GM23338 (cell line): Measurements from ENCODE around the gene TMEM63C. TPM values are rescaled to one million over a fixed set of nuclear protein-coding genes. Genes with fewer than 3 reads are reported as not detected.

Source experiments
- ATAC-seq: fragments of 200-7000 bp; cut with Tn5 transposase; 3 replicates; pipeline ENCODE4 v1.9.1; 2020
- DNase-seq: peaks from one replicate; pipeline ENCODE4 v3.0.0-alpha.2; 2015; ENCODE audit warnings: low spot score
- H2AFZ ChIP-seq: fragments of 200-600 bp; sonication (generic); 2 replicates; pipeline ENCODE4 v1.8.0; 2016; ENCODE audit warnings: antibody characterized with exemption, mild to moderate bottlenecking, moderate library complexity
- H3F3A ChIP-seq: fragments of 200-600 bp; sonication (generic); replicated peaks from 2 replicates; pipeline ENCODE4 v1.8.0; 2017; ENCODE audit warnings: antibody characterized with exemption, mixed run types, low read depth
- H3K27ac ChIP-seq: fragments of 200-600 bp; sonication (generic); 2 replicates; pipeline ENCODE4 v1.6.1; 2016; ENCODE audit warnings: low read depth
- H3K27me3 ChIP-seq: fragments of 200-600 bp; sonication (generic); 2 replicates; pipeline ENCODE4 v1.8.0; 2016; ENCODE audit warnings: mild to moderate bottlenecking, mixed run types, moderate library complexity; ENCODE audit not compliant: insufficient read depth
- H3K36me3 ChIP-seq: fragments of 200-600 bp; sonication (generic); 2 replicates; pipeline ENCODE4 v1.8.0; 2016; ENCODE audit warnings: mild to moderate bottlenecking; ENCODE audit not compliant: insufficient read depth
- H3K4me1 ChIP-seq: fragments of 200-600 bp; sonication (generic); 2 replicates; pipeline ENCODE4 v1.8.0; 2016; ENCODE audit warnings: mild to moderate bottlenecking, moderate library complexity; ENCODE audit not compliant: insufficient read depth
- H3K4me2 ChIP-seq: fragments of 200-600 bp; sonication (generic); 2 replicates; pipeline ENCODE4 v1.7.1; 2017; ENCODE audit warnings: mixed run types
- H3K4me3 ChIP-seq: fragments of 200-600 bp; sonication (generic); 2 replicates; pipeline ENCODE4 v1.6.1; 2016; ENCODE audit warnings: mixed run types
- H3K79me2 ChIP-seq: fragments of 200-600 bp; sonication (generic); replicated peaks from 2 replicates; pipeline ENCODE4 v1.8.0; 2017; ENCODE audit warnings: mild to moderate bottlenecking; ENCODE audit not compliant: insufficient read depth
- H3K9me2 ChIP-seq: fragments of 200-600 bp; sonication (generic); 2 replicates; pipeline ENCODE4 v1.8.0; 2017; ENCODE audit not compliant: insufficient read depth
- H4K20me1 ChIP-seq: fragments of 200-600 bp; sonication (generic); replicated peaks from 2 replicates; pipeline ENCODE4 v1.8.0; 2017; ENCODE audit warnings: mild to moderate bottlenecking; ENCODE audit not compliant: insufficient read depth
- H3K27ac Mint-ChIP-seq: 2 replicates; pipeline ENCODE4 v1.8.0; 2020; ENCODE audit warnings: inconsistent platforms, mild to moderate bottlenecking, moderate library complexity, mixed read lengths
- H3K27me3 Mint-ChIP-seq: 3 replicates; pipeline ENCODE4 v1.8.0; 2022; ENCODE audit warnings: low read depth, mild to moderate bottlenecking, moderate library complexity, mixed read lengths, inconsistent platforms; ENCODE audit not compliant: insufficient read depth, poor library complexity
- H3K36me3 Mint-ChIP-seq: 3 replicates; pipeline ENCODE4 v1.8.0; 2021; ENCODE audit warnings: low read depth, mild to moderate bottlenecking, inconsistent platforms, moderate library complexity, mixed read lengths
- H3K4me1 Mint-ChIP-seq: 3 replicates; pipeline ENCODE4 v1.8.0; 2020; ENCODE audit warnings: mild to moderate bottlenecking, inconsistent platforms, mixed read lengths
- H3K4me3 Mint-ChIP-seq: 3 replicates; pipeline ENCODE4 v1.8.0; 2021; ENCODE audit warnings: moderate library complexity, mild to moderate bottlenecking, inconsistent platforms, mixed read lengths
- H3K9me3 Mint-ChIP-seq: 3 replicates; pipeline ENCODE4 v1.8.0; 2020; ENCODE audit warnings: moderate library complexity, mild to moderate bottlenecking, inconsistent platforms, mixed read lengths
- CREB1 ChIP-seq: fragments of 250-450 bp; sonication (Bioruptor Pico); IDR thresholded peaks from 2 replicates; pipeline ENCODE4 v1.5.0; 2020; ENCODE audit warnings: low read depth, mild to moderate bottlenecking, moderate library complexity
- EZH2 ChIP-seq: fragments of 200-600 bp; sonication (generic); IDR thresholded peaks from one replicate; pipeline ENCODE4 v1.8.0; 2017; ENCODE audit warnings: antibody characterized with exemption, mild to moderate bottlenecking, low read depth; ENCODE audit not compliant: unreplicated experiment
- EZH2phosphoT487 ChIP-seq: fragments of 200-600 bp; sonication (generic); IDR thresholded peaks from one replicate; pipeline ENCODE4 v1.8.1; 2018; ENCODE audit warnings: antibody characterized with exemption; ENCODE audit not compliant: unreplicated experiment
- JUNB ChIP-seq: IDR thresholded peaks from one replicate; pipeline ENCODE4 v1.6.1; 2016; ENCODE audit warnings: antibody characterized with exemption; ENCODE audit not compliant: unreplicated experiment
- NANOG ChIP-seq: IDR thresholded peaks from 2 replicates; pipeline ENCODE4 v1.6.1; 2016; ENCODE audit warnings: antibody characterized with exemption, borderline replicate concordance
- POLR2AphosphoS5 ChIP-seq: IDR thresholded peaks from 2 replicates; pipeline ENCODE4 v1.6.1; 2016; ENCODE audit warnings: antibody characterized with exemption, low read depth
- STAT1 ChIP-seq: IDR thresholded peaks from one replicate; pipeline ENCODE4 v1.6.1; 2016; ENCODE audit warnings: antibody characterized with exemption; ENCODE audit not compliant: unreplicated experiment
- ZNF114 ChIP-seq: fragments of 250-450 bp; sonication (Bioruptor Pico); IDR thresholded peaks from 2 replicates; pipeline ENCODE4 v1.5.0; 2020; ENCODE audit warnings: mild to moderate bottlenecking, moderate library complexity
- ZNF331 ChIP-seq: fragments of 250-450 bp; sonication (Bioruptor Pico); IDR thresholded peaks from 2 replicates; pipeline ENCODE4 v1.5.0; 2020; ENCODE audit warnings: low read depth, mild to moderate bottlenecking, moderate library complexity
- polyA plus RNA-seq: library from polyadenylated mRNA; unstranded; fragments of >200 nt; fragmentation: Nextera tagmentation; extraction: Ambion mirVana; gene quantifications from 2 replicates; pipeline ENCODE4 v1.2.1, GENCODE V29; 2016
- total RNA-seq: library from RNA; depleted of rRNA; stranded (reverse); fragments of >200 nt; shearing (Covaris generic); gene quantifications from 2 replicates; pipeline ENCODE4 v1.2.3, GENCODE V29; 2014
- TF ChIP-seq, protein P1 (sequence below): IDR thresholded peaks from one replicate; pipeline ENCODE4 v1.6.1; 2018; ENCODE audit warnings: antibody characterized with exemption; ENCODE audit not compliant: unreplicated experiment
- TF ChIP-seq, protein P2 (sequence below): IDR thresholded peaks from 2 replicates; pipeline ENCODE4 v1.6.1; 2016; ENCODE audit warnings: antibody characterized with exemption
- TF ChIP-seq, protein P3 (sequence below), 2 experiments: fragments of 200-600 bp in 1 of 2; sonication (generic) in 1 of 2; conservative IDR thresholded peaks; 2 replicates each; pipeline versions ENCODE4 v1.5.1 to v1.6.1; 2016 to 2017; ENCODE audit warnings: antibody characterized with exemption in 2 of 2, low read depth in 2 of 2, mild to moderate bottlenecking in 2 of 2, moderate library complexity in 1 of 2
- TF ChIP-seq, protein P4 (sequence below): fragments of 250-450 bp; sonication (Bioruptor Pico); IDR thresholded peaks from 2 replicates; pipeline ENCODE4 v1.5.0; 2020; ENCODE audit warnings: mild to moderate bottlenecking, moderate library complexity

Gene TMEM63C
- total and polyA plus RNA-seq, 2 experiments from 2014 or later, result 2.1 to 6.3 TPM

DNA sequence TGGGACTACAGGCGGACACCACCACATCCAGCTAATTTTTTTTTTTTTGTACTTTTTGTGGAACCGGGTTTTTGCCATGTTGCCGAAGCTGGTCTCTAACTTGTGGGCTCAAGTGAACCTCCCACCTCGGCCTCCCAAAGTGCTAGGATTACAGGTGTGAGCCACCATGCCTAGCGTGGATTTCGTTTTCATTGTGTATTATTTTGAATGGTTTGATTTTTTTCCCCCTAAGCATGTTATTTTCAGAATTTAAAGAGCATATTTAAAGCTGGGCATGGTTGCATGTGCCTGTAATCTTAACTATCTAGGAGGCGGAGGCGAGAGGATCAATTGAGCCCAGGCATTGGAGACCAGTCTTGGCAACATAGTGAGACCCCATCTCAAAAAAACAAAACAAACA, 13.1 kb downstream of the TMEM63C start (continued):
- TF ChIP-seq, protein P1, sequence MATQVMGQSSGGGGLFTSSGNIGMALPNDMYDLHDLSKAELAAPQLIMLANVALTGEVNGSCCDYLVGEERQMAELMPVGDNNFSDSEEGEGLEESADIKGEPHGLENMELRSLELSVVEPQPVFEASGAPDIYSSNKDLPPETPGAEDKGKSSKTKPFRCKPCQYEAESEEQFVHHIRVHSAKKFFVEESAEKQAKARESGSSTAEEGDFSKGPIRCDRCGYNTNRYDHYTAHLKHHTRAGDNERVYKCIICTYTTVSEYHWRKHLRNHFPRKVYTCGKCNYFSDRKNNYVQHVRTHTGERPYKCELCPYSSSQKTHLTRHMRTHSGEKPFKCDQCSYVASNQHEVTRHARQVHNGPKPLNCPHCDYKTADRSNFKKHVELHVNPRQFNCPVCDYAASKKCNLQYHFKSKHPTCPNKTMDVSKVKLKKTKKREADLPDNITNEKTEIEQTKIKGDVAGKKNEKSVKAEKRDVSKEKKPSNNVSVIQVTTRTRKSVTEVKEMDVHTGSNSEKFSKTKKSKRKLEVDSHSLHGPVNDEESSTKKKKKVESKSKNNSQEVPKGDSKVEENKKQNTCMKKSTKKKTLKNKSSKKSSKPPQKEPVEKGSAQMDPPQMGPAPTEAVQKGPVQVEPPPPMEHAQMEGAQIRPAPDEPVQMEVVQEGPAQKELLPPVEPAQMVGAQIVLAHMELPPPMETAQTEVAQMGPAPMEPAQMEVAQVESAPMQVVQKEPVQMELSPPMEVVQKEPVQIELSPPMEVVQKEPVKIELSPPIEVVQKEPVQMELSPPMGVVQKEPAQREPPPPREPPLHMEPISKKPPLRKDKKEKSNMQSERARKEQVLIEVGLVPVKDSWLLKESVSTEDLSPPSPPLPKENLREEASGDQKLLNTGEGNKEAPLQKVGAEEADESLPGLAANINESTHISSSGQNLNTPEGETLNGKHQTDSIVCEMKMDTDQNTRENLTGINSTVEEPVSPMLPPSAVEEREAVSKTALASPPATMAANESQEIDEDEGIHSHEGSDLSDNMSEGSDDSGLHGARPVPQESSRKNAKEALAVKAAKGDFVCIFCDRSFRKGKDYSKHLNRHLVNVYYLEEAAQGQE, result no peak
- TF ChIP-seq EZH2phosphoT487, result no peak
- no peak for TF ChIP-seq CREB1
- no peak for TF ChIP-seq STAT1
- TF ChIP-seq EZH2, result no peak
- TF ChIP-seq JUNB, result no peak

- H3K4me3 Mint-ChIP-seq, result no peak overlapping the region
- no peaks in the 10 kb centered on the region for H3K36me3 Mint-ChIP-seq
- H4K20me1 ChIP-seq, result no peaks in the 10 kb centered on the region; the same call in 1 of the 2 replicates
- TF ChIP-seq POLR2AphosphoS5 (no peak), EZH2 (no peak), ZNF114 (CRISPR knock-in tag) (no peak), EZH2phosphoT487 (no peak), NANOG (no peak), STAT1 (no peak), JUNB (no peak), CREB1 (no peak), ZNF331 (no peak)
- TF ChIP-seq, protein P2, sequence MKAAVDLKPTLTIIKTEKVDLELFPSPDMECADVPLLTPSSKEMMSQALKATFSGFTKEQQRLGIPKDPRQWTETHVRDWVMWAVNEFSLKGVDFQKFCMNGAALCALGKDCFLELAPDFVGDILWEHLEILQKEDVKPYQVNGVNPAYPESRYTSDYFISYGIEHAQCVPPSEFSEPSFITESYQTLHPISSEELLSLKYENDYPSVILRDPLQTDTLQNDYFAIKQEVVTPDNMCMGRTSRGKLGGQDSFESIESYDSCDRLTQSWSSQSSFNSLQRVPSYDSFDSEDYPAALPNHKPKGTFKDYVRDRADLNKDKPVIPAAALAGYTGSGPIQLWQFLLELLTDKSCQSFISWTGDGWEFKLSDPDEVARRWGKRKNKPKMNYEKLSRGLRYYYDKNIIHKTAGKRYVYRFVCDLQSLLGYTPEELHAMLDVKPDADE, result no peak
- TF ChIP-seq, protein P3, sequence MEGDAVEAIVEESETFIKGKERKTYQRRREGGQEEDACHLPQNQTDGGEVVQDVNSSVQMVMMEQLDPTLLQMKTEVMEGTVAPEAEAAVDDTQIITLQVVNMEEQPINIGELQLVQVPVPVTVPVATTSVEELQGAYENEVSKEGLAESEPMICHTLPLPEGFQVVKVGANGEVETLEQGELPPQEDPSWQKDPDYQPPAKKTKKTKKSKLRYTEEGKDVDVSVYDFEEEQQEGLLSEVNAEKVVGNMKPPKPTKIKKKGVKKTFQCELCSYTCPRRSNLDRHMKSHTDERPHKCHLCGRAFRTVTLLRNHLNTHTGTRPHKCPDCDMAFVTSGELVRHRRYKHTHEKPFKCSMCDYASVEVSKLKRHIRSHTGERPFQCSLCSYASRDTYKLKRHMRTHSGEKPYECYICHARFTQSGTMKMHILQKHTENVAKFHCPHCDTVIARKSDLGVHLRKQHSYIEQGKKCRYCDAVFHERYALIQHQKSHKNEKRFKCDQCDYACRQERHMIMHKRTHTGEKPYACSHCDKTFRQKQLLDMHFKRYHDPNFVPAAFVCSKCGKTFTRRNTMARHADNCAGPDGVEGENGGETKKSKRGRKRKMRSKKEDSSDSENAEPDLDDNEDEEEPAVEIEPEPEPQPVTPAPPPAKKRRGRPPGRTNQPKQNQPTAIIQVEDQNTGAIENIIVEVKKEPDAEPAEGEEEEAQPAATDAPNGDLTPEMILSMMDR (conservative IDR thresholded peaks at IDR 0.05; ENCODE audit: low read depth in 2 of 2), result no peak
- TF ChIP-seq, protein P4, sequence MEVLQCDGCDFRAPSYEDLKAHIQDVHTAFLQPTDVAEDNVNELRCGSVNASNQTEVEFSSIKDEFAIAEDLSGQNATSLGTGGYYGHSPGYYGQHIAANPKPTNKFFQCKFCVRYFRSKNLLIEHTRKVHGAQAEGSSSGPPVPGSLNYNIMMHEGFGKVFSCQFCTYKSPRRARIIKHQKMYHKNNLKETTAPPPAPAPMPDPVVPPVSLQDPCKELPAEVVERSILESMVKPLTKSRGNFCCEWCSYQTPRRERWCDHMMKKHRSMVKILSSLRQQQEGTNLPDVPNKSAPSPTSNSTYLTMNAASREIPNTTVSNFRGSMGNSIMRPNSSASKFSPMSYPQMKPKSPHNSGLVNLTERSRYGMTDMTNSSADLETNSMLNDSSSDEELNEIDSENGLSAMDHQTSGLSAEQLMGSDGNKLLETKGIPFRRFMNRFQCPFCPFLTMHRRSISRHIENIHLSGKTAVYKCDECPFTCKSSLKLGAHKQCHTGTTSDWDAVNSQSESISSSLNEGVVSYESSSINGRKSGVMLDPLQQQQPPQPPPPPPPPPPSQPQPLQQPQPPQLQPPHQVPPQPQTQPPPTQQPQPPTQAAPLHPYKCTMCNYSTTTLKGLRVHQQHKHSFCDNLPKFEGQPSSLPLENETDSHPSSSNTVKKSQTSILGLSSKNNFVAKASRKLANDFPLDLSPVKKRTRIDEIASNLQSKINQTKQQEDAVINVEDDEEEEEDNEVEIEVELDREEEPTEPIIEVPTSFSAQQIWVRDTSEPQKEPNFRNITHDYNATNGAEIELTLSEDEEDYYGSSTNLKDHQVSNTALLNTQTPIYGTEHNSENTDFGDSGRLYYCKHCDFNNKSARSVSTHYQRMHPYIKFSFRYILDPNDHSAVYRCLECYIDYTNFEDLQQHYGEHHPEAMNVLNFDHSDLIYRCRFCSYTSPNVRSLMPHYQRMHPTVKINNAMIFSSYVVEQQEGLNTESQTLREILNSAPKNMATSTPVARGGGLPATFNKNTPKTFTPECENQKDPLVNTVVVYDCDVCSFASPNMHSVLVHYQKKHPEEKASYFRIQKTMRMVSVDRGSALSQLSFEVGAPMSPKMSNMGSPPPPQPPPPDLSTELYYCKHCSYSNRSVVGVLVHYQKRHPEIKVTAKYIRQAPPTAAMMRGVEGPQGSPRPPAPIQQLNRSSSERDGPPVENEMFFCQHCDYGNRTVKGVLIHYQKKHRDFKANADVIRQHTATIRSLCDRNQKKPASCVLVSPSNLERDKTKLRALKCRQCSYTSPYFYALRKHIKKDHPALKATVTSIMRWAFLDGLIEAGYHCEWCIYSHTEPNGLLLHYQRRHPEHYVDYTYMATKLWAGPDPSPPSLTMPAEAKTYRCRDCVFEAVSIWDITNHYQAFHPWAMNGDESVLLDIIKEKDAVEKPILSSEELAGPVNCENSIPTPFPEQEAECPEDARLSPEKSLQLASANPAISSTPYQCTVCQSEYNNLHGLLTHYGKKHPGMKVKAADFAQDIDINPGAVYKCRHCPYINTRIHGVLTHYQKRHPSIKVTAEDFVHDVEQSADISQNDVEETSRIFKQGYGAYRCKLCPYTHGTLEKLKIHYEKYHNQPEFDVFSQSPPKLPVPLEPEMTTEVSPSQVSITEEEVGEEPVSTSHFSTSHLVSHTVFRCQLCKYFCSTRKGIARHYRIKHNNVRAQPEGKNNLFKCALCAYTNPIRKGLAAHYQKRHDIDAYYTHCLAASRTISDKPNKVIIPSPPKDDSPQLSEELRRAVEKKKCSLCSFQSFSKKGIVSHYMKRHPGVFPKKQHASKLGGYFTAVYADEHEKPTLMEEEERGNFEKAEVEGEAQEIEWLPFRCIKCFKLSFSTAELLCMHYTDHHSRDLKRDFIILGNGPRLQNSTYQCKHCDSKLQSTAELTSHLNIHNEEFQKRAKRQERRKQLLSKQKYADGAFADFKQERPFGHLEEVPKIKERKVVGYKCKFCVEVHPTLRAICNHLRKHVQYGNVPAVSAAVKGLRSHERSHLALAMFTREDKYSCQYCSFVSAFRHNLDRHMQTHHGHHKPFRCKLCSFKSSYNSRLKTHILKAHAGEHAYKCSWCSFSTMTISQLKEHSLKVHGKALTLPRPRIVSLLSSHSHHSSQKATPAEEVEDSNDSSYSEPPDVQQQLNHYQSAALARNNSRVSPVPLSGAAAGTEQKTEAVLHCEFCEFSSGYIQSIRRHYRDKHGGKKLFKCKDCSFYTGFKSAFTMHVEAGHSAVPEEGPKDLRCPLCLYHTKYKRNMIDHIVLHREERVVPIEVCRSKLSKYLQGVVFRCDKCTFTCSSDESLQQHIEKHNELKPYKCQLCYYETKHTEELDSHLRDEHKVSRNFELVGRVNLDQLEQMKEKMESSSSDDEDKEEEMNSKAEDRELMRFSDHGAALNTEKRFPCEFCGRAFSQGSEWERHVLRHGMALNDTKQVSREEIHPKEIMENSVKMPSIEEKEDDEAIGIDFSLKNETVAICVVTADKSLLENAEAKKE (CRISPR knock-in tag), result no peak
Measured at GRCh38 chr14:77195766-77196165, 14.2 kb downstream of the TMEM63C start.

More at GRCh38 chr14:77195766-77196165, 14.2 kb downstream of the TMEM63C start:
- DNase-seq (no peak), ATAC-seq (no peak)
- Mint-ChIP-seq H3K27me3 (peaks cover 14% of the 10 kb centered on the region), H3K9me3 (no peaks in the 10 kb centered on the region), H3K27ac (no peak overlapping the region), H3K4me1 (peaks cover 5% of the 10 kb centered on the region; the same call in 1 of the 3 replicates)
- no peak overlapping the region for H2AFZ ChIP-seq
- no peaks in the 10 kb centered on the region for H3K4me1 ChIP-seq
- no peak overlapping the region for H3K27ac ChIP-seq
- no peaks in the 10 kb centered on the region for H3K36me3 ChIP-seq
- no peak overlapping the region for H3K4me2 ChIP-seq
- H3F3A ChIP-seq, result no peaks in the 10 kb centered on the region
- no peaks in the 10 kb centered on the region for H3K79me2 ChIP-seq
- H3K4me3 ChIP-seq, result no peak overlapping the region
- H3K9me2 ChIP-seq, result no peaks in the 10 kb centered on the region
- no peaks in the 10 kb centered on the region for H3K27me3 ChIP-seq
